Activated naive CD4-positive, alpha-beta T cell treated with Interleukin-2 at 50 U/mL for 16 hours (primary cell): ENCODE data around the gene ZNF619.
A peak's percentile ranks its signal among the peaks of the same experiment; 100 is the strongest.
"Not testable (repeated sequence)": the region's sequence is repeated elsewhere in the genome, so short reads cannot be mapped to it uniquely, and the experiment has no call there.

Experiments
- DNase-seq: peaks from one replicate; pipeline ENCODE4 v3.0.0-alpha.2; 2020

The ZNF619 gene

DNA sequence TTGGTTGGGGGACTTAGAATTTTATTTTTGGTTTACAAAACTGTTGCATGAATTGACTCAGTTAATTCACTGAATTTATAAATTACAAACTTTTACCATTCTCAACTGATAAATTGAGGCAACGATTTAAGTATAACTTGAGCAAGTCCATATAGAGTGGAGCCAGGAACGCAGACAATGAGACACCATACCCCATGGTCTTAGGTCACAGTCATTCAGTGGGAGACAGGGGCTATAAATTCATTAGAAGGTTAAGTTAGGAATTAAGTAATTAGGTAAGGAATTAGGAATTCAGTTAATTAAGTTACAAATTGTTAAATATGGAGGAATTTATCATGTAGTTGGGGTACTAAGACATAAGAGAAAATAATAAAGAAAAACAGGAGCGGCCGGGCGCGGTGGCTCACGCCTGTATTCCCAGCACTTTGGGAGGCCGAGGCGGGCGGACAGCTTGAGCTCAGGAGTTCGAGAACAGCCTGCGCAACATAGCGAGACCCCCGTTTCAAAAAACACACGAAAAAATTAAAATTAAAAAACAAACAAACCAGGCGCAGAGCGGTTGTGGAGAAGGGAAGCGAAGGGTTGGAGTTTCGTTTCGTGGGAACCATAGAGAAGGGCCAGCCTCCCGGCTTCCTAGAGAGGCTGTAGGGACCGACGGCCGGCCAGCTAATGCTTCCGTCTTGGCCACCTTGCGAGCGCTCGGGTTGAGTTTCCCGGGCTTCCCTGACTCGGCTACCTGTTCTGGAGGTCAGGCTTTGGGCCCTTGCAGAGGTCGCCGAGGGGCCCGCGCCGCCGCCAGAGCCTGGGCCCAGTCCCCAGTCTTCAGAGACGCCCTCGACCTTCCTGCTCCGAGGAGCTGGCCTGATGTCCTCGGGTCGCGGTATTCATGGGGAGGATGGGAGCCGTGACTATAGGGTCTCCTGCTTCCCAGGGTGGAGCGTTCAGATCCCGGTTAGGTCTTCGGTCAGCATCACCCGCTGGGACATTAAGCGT lies at the start of gene ZNF619:
TSS of gene ZNF619 (plus strand) at position 645 of the 993 bp plus-strand sequence. CDS start 858 bp downstream, outside the sequence.
- peak; percentile 52 for DNase-seq

DNA sequence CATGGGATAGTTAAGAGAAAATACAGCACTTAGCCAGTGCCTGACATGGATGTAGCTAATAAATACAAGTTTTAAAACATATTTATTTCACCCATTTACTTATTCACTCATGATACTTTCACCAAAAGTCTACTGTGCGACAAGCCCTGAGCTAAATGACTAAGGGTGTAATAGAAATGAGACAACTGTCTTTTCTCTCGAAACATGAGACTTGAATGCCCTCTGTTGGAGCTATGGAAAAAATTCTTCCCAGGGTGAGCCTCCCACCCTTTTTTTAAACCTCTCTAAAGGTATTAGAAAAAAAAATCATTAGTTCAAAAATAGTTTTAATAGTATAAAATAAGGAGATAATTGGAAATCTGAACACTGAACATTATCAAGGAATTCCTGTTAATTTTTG lies 44.1 kb upstream of the ZNF619 start:
- DNase-seq: no peak

DNA sequence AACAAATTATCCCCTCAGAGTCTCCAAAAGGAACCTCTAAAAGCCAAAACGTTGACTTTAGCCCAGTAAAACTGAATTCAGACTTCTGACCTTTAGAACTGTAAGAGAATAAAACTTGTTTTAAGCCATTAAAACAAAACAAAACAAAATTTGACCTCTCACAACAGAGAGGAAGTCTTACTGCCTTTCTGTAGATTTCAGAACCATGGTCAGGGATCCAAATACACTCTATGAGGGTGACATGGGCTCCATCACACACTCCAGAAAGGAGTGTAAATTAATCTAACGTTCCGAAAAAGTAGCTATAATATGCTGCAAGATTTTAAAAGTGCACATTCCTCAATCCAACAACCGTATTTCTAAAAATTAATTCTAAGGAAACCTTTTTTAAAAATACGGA lies 39.0 kb upstream of the ZNF619 start:
- no peak for DNase-seq

DNA sequence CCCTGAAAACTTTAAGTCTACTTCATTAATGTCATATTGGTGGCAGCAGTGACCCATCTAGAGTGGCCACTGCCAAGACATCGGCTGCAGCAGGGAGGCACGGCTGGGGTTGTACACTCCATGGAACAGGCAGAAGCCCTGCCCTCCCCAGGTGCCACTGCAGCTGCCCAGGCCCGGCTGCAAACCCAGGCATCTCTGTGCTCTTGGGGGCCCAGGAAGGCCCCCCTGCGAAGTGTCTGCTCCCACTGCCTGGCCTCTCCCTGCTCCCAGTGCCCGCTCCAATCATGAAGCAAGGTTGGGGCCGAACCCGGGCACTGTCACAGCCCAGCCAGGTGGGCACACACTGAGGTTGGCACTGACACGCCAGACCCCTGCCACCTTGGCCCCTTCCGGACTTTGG lies 31.9 kb upstream of the ZNF619 start:
- no peak for DNase-seq

DNA sequence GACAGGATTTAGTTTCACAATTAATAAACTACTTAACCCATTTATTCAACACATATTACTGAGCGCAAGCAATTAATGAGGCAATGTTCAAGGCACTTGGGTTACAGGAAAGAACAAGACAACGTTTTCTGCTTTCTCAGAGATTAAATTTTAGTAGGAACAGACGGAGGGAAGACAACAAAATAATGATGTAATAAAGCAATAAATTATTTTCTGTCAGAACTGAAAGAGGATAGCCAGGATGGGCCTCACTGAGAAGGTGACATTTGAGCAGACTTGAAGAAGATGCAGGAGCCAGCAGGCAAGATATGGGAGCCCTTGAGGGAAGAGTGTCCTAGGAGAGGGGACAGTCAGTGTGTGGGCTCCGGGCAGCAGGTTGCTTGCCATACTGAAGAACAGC lies 31.0 kb upstream of the ZNF619 start:
- DNase-seq: no peak

DNA sequence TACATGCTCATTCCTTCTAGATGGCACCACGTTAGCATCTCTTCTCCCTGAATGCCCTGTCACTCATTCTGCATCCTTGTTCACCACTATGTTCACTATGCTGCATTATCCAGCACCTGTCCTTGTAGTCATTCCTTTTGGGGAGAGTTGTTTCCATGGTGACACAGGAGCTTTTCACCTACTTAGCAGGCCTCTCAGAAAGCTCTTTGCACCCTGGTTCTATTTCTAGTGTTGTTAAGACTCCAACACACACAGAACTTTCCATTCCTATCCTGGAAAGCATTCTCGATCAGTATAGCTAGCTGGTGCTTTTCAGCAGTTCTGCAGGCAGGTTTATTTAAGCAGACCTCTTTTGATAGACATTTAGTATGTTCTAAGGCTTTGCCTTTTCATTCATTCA lies 26.5 kb upstream of the ZNF619 start:
- DNase-seq: no peak

DNA sequence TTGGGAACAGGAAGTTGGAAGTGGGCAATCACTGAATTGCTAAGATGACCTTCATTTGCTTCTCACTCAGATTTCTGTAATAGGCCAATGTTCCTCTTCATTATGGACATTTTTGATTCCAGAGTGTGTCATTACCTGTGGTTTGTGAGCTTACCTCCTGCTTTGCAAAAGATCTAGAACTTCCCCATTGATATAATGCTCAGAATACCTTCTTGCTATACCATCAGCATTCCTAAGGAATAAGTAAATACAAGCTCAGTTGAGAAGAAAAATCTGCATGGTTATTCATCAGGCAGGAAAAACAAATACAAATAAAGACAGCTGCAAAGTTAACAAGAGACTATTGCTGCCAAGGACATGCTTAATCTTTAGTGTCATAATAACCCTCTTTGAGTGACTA lies 25.4 kb upstream of the ZNF619 start:
- no peak for DNase-seq

DNA sequence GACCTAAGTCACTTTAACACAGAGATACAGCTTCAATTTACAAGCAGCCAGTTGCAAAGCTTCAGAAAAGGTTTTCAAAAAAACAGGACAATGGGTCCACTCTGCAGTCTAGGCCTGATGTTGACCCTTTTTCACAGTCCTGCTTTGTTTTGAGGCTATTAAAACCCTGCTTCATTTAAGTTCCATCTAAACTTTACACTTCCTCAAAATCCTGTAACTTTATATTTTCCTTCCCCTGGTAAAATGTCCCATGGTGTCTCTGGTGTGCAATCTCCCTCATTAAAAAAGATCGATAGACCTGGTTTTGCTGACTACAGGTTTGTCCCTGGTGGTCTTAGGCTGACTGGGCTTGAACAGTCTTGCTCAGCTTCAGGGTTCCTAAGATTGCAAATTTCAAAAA lies 24.9 kb upstream of the ZNF619 start:
- no peak for DNase-seq

DNA sequence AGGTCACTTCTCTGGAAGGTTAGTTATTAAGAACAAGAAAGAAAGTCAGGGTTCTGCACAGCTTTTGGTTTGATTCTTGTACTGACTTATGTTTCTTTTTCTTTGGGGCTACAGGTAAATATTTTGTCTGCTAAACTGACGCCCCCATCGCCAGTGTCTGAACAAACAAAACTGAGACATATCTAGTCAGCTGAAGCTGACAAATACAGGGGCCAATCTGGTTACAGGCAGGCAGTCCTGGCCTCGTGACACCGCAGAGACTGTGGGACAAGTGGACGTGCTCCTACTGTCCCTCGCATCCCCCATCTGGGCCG lies 24.4 kb upstream of the ZNF619 start:
- DNase-seq: no peak

DNA sequence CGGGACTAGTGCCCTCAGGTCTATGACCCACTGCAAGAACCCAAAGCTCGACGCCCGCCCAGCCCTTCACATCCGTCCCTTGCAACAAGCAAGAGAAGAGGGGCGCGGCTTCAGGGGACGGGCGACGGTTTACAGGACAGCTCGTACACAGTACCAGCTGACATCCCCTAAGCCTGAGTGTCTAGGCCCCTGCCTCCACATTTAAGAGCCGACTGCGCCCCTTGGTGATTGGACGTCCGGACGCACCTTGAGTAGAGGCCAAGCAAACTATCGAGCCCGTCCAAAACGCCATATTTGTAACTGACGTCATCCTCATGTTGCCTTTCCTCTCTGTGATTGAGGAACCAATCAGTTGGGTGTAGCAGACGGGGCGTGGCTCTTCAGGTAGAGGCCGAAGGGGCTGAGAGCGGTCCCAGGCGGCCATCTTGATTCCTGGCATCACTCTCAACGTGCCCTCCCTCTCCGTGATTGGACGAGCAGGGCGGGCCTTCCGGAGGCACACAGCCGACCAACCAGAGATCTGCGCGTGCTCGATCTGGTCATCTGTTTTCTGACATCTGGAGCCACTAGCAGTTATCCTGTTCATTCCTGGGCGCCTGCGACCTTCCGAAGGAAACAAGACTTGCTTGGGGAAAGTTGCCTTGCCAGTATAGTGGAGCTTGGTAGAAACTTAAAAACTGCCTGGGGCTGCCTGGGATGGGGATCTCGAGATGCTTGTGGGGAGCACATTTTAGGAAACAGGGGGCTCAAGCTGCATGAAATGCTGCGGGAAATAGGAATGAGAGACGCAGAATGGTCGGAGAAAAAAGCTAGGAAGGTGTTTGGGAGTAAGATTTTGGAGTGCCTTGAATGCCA lies 23.8 kb upstream of the ZNF619 start:
- DNase-seq: peak; percentile 97

DNA sequence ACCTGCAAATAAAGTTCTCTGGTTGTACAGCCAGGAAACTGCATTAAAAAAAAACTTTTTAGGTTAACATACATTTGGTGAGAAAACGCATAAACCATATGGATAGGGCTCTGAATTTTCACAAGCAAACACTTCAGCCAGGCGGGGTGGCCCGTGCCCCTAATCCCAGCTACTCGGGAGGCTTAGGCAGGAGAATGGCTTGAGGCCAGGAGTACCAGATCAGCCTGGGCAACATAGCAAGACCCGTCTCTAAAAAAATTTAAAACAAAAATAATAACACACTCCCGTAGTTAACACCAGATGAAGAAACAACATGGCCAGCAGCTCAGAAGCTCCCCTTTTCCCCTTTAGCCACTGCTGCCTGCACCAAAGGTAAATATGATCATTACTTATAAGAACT lies 23.0 kb upstream of the ZNF619 start:
- no peak for DNase-seq

DNA sequence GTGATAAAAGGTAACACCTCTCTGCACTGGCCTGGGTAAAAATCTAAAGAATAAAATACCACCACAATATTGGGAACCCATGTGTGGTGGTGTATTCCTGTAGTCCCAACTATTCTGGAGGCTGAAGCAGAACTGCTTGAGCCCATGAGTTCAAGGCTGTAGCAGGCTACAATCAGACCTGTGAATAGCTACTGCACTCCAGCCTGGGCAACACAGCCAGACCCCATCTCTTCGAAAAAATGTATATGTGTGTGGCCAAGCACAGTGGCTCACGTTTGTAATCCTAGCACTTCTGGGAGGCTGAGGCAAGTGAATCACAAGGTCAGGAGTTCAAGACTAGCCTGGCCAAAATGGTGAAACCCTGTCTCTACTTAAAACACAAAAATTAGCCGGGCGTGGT lies 21.6 kb upstream of the ZNF619 start:
- no peak for DNase-seq

DNA sequence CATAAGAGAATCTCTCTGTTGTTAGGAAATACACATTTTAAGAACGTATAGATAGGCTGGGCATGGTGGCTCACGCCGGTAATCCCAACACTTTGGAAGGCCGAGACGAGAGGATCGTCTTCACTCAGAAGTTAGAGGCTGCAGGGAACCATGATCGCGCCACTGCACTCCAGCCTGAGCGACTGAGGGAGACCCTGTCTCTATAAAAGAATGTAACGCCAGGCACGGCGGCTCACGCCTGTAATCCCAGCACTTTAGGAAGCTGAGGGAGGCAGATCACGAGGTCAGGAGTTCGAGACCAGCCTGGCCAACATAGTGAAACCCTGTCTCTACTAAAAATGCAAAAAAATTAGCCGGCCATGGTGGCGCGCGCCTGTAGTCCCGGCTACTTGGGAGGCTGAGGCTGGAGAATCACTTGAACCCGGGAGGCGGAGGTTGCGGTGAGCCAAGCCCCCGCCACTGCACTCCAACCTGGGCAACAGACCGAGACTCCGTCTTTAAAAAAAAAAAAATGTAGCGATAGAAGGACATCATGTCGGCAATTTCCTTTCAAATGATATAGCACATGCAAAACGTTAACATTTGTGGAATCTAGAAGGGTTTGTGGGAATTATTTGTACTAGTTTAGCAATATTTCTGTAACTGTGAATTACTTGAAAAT lies 20.5 kb upstream of the ZNF619 start:
- DNase-seq: no peak

DNA sequence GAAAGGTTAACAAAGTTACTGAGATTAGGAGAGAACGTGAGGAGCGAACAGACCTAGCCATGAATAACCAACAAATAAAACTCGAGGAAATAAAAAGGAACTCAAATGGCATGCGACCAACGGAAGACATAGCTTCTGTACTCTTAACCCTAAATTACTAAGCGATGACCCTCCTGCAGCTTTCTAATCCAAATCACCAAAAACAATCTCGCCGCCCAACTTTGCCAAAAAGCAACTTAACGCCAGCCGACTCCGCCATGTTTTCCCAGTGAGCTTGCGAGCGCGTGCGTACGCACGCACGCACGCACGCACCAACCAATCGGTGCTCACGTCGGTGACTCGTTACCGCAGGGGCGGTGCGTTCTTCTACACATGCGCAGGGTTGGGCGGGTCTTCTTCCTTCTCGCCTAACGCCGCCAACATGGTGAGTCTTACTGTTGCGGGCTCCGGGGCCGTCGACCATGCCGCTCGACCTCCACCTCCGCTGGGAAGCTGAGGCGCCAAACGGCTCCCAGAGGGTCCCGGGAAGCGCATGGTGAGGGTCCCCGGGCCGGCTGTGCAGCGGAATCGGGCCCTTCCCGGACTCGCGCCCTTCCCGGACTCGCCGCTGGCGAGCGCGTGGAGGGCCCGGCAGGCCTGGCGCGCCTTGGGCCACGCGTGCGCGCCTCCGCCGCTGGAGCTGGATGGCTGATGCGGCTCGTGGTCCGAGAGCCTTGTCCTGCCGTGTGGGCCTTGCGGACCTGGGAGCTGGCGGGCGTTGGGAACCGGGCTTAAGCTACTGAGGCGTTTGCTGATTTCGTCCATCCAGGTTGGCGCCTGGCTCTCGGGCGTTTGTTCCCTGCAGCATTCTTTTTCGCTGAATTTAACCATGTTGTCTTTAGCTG lies 19.7 kb upstream of the ZNF619 start, which contains the start of gene RPL14:
TSS of gene RPL14 (plus strand) at position 400 of the 884 bp plus-strand sequence. CDS start at position 533, 133 bp downstream.
- DNase-seq: peak; percentile 97

DNA sequence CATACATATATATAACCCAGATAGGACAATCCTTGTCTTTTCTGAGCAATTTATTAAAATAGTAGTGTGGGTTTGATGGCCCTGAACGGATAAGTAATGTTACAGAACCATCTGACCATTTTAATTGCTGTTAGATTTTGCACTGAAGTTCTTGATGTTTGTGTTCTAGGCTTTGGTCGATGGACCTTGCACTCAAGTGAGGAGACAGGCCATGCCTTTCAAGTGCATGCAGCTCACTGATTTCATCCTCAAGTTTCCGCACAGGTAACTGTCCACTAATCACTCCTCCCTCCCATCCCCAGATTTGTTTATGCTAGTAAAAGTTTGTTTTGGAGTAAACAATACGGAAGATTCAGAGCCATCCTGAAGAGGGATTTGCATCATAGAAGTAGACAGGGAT lies 18.4 kb upstream of the ZNF619 start:
- no peak for DNase-seq

DNA sequence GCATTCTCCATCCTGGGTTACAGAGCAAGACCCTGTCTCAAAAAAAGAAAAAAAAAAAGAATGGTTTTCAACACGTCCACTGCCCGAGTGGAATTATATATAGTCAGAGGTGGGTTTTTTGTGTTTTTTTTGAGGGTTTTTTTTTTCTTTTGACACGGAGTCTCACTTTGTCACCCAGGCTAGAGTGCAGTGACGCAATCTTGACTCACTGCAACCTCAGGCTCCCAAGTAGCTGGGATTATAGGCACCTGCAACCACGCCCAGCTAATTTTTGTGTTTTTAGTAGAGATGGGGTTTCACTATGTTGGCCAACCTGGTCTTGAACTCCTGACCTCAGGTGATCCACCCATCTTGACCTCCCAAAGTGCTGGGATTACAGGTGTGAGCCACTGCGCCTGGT lies 16.4 kb upstream of the ZNF619 start:
- DNase-seq: not testable (repeated sequence)

DNA sequence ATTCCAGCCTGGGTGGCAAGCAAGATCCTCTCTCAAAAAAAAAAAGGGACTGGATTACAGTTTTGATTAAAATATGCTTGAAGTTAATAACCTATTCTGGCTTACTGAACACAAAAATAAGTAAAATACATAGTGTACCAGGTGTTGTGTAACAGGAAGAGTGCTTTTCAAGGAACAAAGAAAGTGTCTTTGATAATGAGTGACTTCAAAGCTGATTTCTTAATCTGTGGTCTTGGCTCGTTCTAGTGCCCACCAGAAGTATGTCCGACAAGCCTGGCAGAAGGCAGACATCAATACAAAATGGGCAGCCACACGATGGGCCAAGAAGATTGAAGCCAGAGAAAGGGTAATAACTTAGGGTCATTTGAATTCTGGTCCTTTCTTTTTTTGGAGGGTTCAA lies 15.8 kb upstream of the ZNF619 start:
- no peak for DNase-seq

DNA sequence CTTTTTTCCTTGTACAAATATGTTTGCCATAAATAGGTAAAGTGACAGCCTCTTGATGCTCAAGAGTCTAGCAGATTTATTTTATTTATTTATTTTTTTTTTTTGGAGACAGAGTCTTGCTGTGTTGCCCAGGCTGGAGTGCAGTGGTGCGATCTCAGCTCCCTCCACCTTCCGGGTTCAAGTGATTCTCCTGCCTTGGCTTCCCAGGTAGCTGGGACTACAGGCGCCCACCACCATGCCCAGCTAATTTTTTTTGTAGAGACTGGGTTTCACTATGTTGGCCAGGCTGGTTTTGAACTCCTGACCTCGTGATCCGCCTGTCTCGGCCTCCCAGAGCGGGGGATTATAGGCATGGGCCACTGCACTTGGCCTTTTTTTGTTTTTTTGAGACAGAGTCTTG lies 14.1 kb upstream of the ZNF619 start:
- not testable (repeated sequence) for DNase-seq

DNA sequence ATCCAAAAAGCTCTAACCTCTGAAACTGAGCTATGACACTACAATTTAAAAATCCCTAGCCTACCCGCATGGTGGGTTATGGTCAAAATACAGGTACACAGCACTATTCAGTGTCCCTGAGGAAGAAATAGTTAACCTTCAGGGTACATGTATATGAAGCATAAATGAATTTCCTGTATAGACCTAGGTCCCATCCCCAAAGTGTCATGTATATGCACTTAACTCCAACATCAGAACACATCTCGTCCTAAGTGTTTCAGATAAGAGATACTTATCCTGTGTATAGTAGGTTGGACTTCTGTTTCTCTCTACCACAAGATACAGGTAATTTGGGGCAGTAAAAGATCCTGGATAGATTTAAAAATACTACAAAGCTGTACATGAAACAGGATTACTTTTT lies 13.3 kb upstream of the ZNF619 start:
- DNase-seq: no peak

DNA sequence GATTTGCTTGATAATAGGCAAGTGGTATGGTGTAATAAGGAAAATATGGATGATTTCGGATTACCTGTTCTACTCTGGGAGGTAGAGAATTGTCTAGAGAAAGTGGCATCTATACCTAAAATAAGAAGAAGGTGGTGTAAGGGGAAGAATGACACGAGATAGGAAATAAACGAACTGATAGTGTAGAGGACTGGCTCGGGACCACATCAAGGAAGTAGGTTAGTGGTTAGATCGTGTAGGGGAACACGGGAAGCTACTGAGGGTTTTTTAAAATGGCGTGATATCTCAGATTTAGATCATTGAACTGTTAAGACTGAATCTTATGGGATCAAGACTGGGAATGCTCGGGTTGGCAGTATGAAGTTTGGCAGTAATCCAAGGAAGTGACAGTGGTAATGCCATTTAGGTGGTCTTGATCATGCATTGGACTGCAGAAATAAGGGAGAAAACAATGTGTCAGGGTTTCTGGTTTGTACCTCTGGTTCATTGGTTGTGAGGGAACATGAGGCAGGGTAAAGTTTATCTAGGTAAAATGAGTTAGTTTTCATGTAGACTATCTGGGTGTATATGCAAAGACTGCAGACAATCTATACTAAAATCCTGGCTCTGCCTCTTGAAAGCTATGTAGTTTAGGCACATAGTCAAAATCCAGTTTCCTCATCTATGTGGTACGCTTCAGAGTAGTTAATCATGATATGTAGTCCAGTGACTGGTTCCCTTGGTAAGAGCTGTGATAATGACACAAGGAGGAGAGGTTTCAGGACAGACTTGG lies 12.4 kb upstream of the ZNF619 start:
- no peak for DNase-seq

DNA sequence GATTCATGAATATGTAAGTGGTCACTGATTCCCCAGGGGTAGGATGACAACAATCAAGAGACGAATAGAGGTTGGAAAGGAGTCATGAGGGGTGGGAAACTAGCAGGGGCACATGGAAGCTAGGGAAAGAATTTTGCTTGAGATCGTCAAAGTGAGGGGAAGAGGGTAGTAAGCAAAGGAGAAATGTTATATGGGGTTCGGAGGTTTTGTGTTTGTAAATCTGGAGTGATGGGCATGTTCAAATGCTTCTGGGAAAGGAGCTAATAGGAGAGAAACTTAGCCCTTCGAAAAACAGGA lies 11.9 kb upstream of the ZNF619 start:
- no peak for DNase-seq

DNA sequence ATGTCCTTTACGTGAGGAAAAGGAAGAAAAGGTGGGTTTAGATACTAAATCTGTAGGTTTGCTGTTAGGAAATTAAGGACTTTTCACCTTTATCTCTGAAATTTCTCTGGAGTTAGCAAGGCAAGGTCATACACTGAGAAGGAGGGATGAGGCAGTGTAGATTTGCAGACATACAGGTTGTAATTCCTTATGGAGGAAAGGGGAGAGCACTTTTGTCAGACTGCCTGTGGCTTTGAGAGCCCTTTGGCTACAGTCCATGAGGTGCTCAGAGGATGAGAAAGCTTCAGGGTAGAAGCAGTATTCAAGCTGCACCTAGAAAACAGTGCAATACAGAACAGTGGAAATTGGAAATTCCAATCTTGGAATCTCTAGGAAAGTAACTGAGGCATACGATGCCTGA lies 11.5 kb upstream of the ZNF619 start:
- no peak for DNase-seq
